Gastrocnemius medialis (tissue), 4 donors: ENCODE measurements around the gene TRAIP.

Source experiments
- POLR2A ChIP-seq, 2 donors: fragments of 450-650 bp; IDR thresholded peaks; one replicate each; pipeline ENCODE4 v1.6.1; 2017; ENCODE audit warnings: antibody characterized with exemption in 2 of 2, mild to moderate bottlenecking in 2 of 2, moderate library complexity in 2 of 2
- TF ChIP-seq, protein P1 (sequence below), 5 experiments: fragments of 450-650 bp in 3 of 5; fragments of 200-600 bp in 2 of 5; sonication (generic) in 2 of 5; IDR thresholded peaks in 4 of 5; conservative IDR thresholded peaks in 1 of 5; 1 replicate in 4 of 5; 2 replicates in 1 of 5; pipeline ENCODE4 v1.5.1; 2016 to 2019; ENCODE audit warnings: antibody characterized with exemption in 5 of 5, mild to moderate bottlenecking in 3 of 5, moderate library complexity in 3 of 5

DNA sequence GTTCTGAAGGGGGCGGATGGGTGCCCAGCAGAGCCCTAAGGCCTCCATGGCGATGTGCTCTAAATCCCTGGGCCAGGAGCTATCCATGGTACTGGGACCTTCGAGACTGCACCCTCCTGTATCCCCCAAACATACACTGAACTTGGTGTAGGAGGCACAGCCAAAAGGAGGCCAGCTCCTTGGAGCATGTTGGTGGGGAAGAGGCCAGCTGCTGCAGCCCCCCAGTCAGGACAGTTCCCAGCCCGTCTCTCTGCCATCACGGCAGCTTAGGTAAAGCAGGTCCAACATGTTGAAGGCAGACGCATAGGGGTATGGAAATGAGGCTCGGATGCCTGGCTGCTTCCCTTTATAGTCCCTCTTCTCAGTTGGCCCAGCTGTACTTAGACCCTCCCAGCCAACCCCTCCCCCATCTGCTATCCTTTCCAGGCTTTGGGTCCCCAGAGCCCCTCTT, 11.5 kb upstream of the TRAIP start:
- TF ChIP-seq POLR2A (IDR thresholded peaks at IDR 0.05), result no peak
- TF ChIP-seq, protein P1, sequence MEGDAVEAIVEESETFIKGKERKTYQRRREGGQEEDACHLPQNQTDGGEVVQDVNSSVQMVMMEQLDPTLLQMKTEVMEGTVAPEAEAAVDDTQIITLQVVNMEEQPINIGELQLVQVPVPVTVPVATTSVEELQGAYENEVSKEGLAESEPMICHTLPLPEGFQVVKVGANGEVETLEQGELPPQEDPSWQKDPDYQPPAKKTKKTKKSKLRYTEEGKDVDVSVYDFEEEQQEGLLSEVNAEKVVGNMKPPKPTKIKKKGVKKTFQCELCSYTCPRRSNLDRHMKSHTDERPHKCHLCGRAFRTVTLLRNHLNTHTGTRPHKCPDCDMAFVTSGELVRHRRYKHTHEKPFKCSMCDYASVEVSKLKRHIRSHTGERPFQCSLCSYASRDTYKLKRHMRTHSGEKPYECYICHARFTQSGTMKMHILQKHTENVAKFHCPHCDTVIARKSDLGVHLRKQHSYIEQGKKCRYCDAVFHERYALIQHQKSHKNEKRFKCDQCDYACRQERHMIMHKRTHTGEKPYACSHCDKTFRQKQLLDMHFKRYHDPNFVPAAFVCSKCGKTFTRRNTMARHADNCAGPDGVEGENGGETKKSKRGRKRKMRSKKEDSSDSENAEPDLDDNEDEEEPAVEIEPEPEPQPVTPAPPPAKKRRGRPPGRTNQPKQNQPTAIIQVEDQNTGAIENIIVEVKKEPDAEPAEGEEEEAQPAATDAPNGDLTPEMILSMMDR (IDR thresholded peaks at IDR 0.05 in 4 of 5, conservative IDR thresholded peaks at IDR 0.05 in 1 of 5), result no peak
